ENCODE measurements around the gene CHRNA4.

The CHRNA4 gene

DNA sequence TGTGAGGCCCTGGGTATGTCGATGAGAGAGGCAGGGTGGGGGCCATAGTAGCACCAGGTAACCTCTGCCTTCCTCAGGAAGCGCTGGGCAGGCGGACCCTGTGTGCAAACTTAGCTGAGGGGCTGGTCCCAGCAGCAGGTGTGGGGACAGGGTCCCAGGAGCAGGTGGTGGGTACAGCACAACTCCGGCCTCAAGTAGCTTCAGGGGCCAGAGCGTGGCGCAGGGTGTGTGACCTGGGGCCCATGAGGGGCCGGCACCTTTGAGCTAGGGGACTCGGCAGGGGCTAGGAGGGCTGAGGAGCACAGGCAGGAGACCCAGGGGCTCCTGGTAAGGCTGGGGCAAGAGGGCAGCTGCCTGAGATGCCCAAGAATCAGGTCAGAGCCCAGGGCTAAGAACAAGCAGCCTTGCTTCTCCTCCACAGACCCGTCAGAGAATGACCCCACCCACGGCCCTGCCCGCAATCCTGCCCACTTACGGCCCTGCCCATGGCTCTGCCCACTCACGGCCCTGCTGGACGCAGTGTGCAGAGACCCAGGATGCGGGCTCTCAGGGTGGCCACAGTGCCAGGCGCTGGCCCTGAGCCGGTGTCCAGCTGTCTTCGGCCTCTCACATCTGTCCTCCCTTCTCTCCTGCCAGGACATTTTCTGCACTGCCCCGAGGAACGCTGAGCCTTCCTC lies 30.9 kb downstream of the CHRNA4 start:
- Histone ChIP-seq H3K36me3 (ENCODE audit: insufficient read depth, low read depth, low read length) (no peaks in the 10 kb centered on the region), H3K27ac (ENCODE audit: low read length) (no peak overlapping the region), H3K4me1 (ENCODE audit: insufficient read depth, low read length) (no peaks in the 10 kb centered on the region), H3K4me3 (ENCODE audit: low read length) (no peak overlapping the region), H3K9me3 (ENCODE audit: insufficient read depth, low read depth, low read length) (peaks cover 5% of the 10 kb centered on the region), H3K9ac (ENCODE audit: low read depth, low read length) (no peak overlapping the region), H3K27me3 (ENCODE audit: insufficient read depth, low read length) (no peaks in the 10 kb centered on the region)

DNA sequence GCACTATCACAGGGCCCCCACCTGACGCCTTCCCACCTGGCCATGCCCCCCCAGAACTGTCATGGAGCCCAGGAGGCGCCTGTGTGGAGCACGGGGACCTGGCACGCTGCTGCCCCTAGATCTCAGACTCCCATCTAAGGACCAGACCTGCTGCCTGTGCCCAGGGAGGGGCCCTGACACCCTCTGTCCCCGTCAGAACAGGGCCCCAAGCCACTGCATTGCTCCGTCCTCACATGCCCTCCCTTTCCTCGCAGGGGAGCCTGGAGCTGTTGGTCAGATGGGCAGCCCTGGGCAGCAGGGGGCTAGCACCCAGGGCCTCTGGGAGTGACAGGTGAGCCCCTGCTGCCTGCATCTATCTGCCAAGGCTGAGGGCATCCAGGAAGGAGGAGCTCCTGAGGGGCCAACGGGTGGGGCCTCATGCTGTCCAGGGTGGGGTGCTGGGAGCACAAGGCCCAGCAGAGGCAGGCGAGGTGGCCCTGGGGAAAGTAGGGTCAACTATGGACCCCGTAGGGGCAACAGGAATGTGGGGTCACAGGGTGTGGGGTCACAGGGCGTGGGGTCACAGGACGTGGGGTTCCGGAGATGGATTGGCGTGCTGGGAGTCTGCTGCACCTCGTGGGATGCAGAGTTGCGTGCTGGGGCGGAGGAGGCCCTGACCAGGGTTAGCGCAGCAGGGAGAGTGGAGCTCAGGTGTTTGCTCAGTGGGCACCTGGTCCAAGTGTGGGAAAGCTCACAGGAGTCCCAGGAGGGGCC lies 31.6 kb downstream of the CHRNA4 start:
- Histone ChIP-seq H3K27me3 (ENCODE audit: insufficient read depth, low read length) (no peaks in the 10 kb centered on the region), H3K36me3 (ENCODE audit: insufficient read depth, low read depth, low read length) (no peaks in the 10 kb centered on the region), H3K4me3 (ENCODE audit: low read length) (no peak overlapping the region), H3K4me1 (ENCODE audit: insufficient read depth, low read length) (no peaks in the 10 kb centered on the region), H3K9me3 (ENCODE audit: insufficient read depth, low read depth, low read length) (peaks cover 5% of the 10 kb centered on the region; the same call in 1 of the 2 replicates), H3K9ac (ENCODE audit: low read depth, low read length) (no peak overlapping the region), H3K27ac (ENCODE audit: low read length) (no peak overlapping the region)

DNA sequence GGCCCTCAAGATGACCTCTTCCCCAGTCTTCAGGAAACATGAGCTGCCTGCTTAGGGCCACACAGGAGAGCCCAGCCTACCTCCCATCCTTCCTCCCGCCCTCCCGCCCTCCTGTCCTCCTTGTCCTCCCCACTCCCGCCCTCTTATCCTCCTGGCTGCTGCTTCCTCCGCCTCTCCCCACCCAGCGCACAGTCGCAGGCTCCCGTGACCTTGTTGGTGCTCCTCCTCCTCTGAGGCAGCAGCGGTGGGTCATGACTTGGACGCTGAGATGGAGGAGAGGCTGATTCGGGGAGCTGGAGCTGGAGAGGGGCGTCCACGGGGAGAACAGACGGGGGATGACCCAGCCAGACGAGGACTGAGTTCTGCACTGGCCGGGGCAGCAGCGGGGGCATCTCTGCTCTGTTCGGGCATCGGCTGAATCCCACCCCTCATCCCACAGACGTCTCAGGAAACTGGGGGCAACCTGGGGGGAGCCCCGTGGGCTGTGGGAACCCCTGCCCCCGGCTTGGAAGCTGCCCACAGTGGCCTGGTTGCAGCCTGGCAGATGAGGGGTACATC lies 32.4 kb downstream of the CHRNA4 start:
- H3K4me3 ChIP-seq (ENCODE audit: low read length) = no peak overlapping the region
- no peak overlapping the region for H3K27ac ChIP-seq (ENCODE audit: low read length)
- peaks cover 5% of the 10 kb centered on the region; the same call in 1 of the 2 replicates for H3K9me3 ChIP-seq (ENCODE audit: insufficient read depth, low read depth, low read length)
- H3K9ac ChIP-seq (ENCODE audit: low read depth, low read length) = no peak overlapping the region
- no peaks in the 10 kb centered on the region for H3K27me3 ChIP-seq (ENCODE audit: insufficient read depth, low read length)
- no peaks in the 10 kb centered on the region for H3K4me1 ChIP-seq (ENCODE audit: insufficient read depth, low read length)
- H3K36me3 ChIP-seq (ENCODE audit: insufficient read depth, low read depth, low read length) = no peaks in the 10 kb centered on the region

DNA sequence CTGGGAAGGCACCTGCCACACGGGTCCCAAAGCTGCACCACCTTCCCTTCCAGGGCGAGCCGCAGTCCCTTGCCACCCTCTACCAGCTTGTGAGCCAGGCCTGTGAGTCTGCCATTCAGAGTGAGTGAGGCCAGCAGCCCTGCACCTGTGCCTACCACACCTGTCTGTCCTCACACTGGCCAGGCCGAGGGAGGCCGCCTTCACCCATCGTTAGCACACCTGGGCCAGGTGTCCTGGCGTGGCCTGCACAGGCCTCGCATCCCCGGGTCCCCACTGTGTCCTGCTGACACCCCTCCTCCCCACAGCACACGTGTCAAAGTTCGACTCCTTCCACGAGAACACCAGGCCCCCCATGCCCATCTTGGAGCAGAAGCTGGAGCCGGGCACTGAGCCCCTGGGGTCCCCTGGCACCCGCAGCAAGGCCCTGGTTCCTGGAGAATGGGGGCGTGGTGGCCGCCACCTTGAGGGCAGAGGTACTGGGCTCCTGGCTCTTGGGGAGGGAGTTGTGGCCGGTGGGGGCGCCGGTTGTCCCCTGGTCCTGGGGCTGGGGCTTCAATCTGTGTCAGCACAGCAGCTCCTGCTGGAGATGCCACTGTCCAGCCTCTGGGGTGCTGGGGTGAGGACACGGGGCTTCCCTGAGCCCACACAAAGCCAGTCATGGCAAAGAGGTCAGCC lies 33.0 kb downstream of the CHRNA4 start:
- Histone ChIP-seq H3K9ac (ENCODE audit: low read depth, low read length) (no peak overlapping the region), H3K4me3 (ENCODE audit: low read length) (no peak overlapping the region), H3K4me1 (ENCODE audit: insufficient read depth, low read length) (no peaks in the 10 kb centered on the region), H3K27ac (ENCODE audit: low read length) (no peak overlapping the region), H3K36me3 (ENCODE audit: insufficient read depth, low read depth, low read length) (no peaks in the 10 kb centered on the region), H3K27me3 (ENCODE audit: insufficient read depth, low read length) (no peaks in the 10 kb centered on the region), H3K9me3 (ENCODE audit: insufficient read depth, low read depth, low read length) (peaks cover 5% of the 10 kb centered on the region; the same call in 1 of the 2 replicates)

DNA sequence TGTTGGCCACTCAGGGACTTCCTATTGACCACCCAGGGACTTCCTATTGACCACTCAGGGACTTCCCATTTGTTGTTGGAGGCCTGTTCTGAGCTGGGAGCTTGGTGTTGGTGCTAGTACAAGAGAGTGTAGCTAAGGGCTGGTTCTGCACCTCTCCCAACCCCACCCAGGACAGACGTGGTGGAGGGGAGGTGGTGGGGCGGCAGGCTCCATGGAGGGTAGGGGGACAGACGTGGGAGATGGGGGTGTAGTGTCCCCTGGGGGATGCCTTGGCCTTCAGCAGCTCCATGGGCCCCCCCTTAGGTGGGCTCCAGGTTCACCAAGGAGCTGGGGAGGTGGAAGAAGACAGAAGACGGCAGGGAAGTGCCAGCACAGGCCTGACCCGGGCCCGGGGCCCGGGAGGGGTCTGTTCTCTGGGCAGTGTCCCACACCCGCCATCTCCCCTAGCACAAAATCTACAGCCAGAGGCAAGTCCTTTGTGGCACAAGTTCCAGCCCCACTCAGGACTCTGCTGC lies 33.9 kb downstream of the CHRNA4 start:
- H3K27ac ChIP-seq (ENCODE audit: low read length) = no peak overlapping the region
- no peaks in the 10 kb centered on the region for H3K4me1 ChIP-seq (ENCODE audit: insufficient read depth, low read length)
- peaks cover 5% of the 10 kb centered on the region; the same call in 1 of the 2 replicates for H3K9me3 ChIP-seq (ENCODE audit: insufficient read depth, low read depth, low read length)
- H3K27me3 ChIP-seq (ENCODE audit: insufficient read depth, low read length) = no peaks in the 10 kb centered on the region
- no peak overlapping the region for H3K4me3 ChIP-seq (ENCODE audit: low read length)
- H3K36me3 ChIP-seq (ENCODE audit: insufficient read depth, low read depth, low read length) = no peaks in the 10 kb centered on the region
- H3K9ac ChIP-seq (ENCODE audit: low read depth, low read length) = no peak overlapping the region

GRCh38 chr20:63326314-63327230 lies 34.6 kb downstream of the CHRNA4 start:
- no peaks in the 10 kb centered on the region for H3K36me3 ChIP-seq (ENCODE audit: insufficient read depth, low read depth, low read length)
- H3K27me3 ChIP-seq (ENCODE audit: insufficient read depth, low read length) = no peaks in the 10 kb centered on the region
- no peak overlapping the region for H3K27ac ChIP-seq (ENCODE audit: low read length)
- H3K4me3 ChIP-seq (ENCODE audit: low read length) = no peak overlapping the region
- no peaks in the 10 kb centered on the region for H3K9me3 ChIP-seq (ENCODE audit: insufficient read depth, low read depth, low read length)
- H3K4me1 ChIP-seq (ENCODE audit: insufficient read depth, low read length) = no peaks in the 10 kb centered on the region
- no peak overlapping the region for H3K9ac ChIP-seq (ENCODE audit: low read depth, low read length)

DNA sequence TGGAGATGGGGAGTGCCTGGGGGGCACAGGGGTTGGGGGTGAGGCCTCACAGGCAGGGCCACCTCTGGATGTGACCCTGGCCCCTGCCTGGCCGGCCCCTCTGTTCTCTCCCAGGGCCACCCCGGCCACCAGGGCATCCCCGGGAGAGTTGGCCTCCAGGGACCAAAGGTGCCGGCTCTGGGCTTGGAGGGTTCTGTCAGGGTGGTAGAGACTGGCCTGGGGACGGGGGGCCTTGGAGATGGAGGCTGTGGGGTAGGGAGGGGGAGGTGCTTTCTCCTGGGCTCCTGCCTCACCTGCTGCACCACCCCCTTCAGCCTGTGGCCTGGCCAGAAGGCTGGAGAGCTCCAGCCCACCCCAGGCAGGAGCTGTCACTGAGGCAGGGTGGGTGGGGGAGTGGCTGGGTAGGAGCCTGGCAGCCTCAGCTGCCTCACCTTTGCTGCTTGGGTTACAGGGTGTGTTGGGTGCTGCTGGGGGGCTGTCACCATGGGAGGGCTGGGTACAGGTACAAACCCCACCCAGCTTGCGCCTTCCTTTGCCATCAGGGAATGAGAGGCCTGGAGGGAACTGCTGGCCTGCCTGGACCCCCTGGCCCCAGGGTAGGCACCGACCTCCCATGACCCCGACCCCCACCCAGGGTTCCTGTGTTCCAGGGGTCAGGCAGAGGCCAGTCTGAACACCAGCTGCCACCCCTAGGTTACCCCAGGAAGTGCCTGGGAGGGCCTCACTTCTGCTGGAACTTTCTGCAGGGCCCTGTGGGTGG lies 35.4 kb downstream of the CHRNA4 start:
- Histone ChIP-seq H3K9me3 (ENCODE audit: insufficient read depth, low read depth, low read length) (no peaks in the 10 kb centered on the region), H3K4me1 (ENCODE audit: insufficient read depth, low read length) (no peaks in the 10 kb centered on the region), H3K9ac (ENCODE audit: low read depth, low read length) (no peak overlapping the region), H3K27ac (ENCODE audit: low read length) (no peak overlapping the region), H3K27me3 (ENCODE audit: insufficient read depth, low read length) (no peaks in the 10 kb centered on the region), H3K4me3 (ENCODE audit: low read length) (no peak overlapping the region), H3K36me3 (ENCODE audit: insufficient read depth, low read depth, low read length) (no peaks in the 10 kb centered on the region)

DNA sequence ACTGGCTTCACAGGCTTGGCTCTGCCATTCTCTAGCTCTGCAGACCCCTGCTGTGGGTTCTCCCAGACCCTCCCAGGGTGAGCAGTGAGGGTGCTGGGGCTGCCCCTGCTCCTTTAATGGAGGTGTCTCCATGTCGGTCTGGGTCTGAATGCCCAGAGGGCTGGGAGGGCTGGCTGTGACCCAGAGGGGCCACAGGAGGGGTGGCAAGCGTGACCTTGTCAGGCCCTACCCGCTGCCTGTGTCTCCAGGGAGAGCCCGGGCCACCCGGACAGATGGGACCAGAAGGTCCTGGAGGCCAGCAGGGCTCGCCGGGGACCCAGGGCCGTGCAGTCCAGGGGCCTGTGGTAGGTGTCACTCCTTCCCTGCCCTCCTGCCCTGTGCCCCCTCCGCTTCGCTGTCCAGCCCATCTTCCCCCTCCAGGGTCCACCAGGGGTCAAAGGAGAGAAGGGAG lies 36.1 kb downstream of the CHRNA4 start:
- Histone ChIP-seq H3K36me3 (ENCODE audit: insufficient read depth, low read depth, low read length) (no peaks in the 10 kb centered on the region), H3K27me3 (ENCODE audit: insufficient read depth, low read length) (no peaks in the 10 kb centered on the region), H3K9me3 (ENCODE audit: insufficient read depth, low read depth, low read length) (no peaks in the 10 kb centered on the region), H3K9ac (ENCODE audit: low read depth, low read length) (no peak overlapping the region), H3K27ac (ENCODE audit: low read length) (no peak overlapping the region), H3K4me1 (ENCODE audit: insufficient read depth, low read length) (no peaks in the 10 kb centered on the region), H3K4me3 (ENCODE audit: low read length) (no peak overlapping the region)

DNA sequence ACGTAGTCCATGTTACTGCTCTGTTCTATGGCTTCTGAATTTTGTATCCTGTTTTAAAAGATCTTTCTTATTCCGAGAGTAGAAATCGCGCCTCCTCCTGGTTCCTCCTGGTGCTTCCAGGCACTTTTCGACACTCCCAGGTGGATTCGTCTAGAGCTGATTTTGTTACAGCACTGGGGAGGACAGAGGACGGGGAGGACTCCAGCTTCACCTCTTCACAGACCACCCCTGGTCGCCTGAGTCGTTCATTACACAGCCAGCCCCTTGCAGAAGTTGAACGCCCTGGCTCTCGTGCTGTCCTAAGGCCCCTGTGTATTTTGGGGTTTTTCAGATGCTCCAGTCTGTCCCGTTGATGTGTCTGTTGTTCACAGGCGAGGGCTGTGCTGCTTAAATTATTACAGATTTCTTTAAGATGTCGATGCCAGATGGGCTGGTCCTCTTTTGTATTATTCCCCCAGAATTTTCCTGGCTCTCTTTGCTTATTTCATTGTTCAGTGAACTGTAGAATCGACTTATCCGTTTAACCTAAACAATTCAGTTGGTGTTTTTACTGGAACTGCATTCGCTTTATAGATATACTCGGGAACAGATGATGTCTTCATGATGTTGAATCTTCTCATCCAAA lies 37.7 kb downstream of the CHRNA4 start:
- H3K36me3 ChIP-seq (ENCODE audit: insufficient read depth, low read depth, low read length) = no peaks in the 10 kb centered on the region

GRCh38 chr20:63322933-63323273 lies 38.2 kb downstream of the CHRNA4 start:
- Histone ChIP-seq H3K27me3 (ENCODE audit: insufficient read depth, low read length) (no peaks in the 10 kb centered on the region), H3K9ac (ENCODE audit: low read depth, low read length) (no peak overlapping the region), H3K9me3 (ENCODE audit: insufficient read depth, low read depth, low read length) (no peaks in the 10 kb centered on the region), H3K4me1 (ENCODE audit: insufficient read depth, low read length) (no peaks in the 10 kb centered on the region), H3K36me3 (ENCODE audit: insufficient read depth, low read depth, low read length) (no peaks in the 10 kb centered on the region), H3K27ac (ENCODE audit: low read length) (no peak overlapping the region), H3K4me3 (ENCODE audit: low read length) (no peak overlapping the region)

More for the DNA sequence above, 37.7 kb downstream of the CHRNA4 start:
- Histone ChIP-seq H3K27ac (ENCODE audit: low read length) (no peak overlapping the region), H3K27me3 (ENCODE audit: insufficient read depth, low read length) (no peaks in the 10 kb centered on the region), H3K9me3 (ENCODE audit: insufficient read depth, low read depth, low read length) (no peaks in the 10 kb centered on the region), H3K9ac (ENCODE audit: low read depth, low read length) (no peak overlapping the region), H3K4me1 (ENCODE audit: insufficient read depth, low read length) (no peaks in the 10 kb centered on the region), H3K4me3 (ENCODE audit: low read length) (no peak overlapping the region)

Measured in iPS-20b (cell line).